ENCODE measurements around the gene EXOC4. TPM values are rescaled to one million over a fixed set of nuclear protein-coding genes. Genes with fewer than 3 reads are reported as not detected.

The EXOC4 gene
- total RNA-seq, 4 donors from 2014 or later: 82.4 to 204 (median 128) TPM

GRCh38 chr7:133784486-133785001 is 531.7 kb downstream of the EXOC4 start:
- no peaks in the 10 kb centered on the region for H3K9me3 ChIP-seq
- intact Hi-C loops (cut with DNase I; ENCODE audit: low total_unique reads) (no loop called here), in situ Hi-C loops (cut with MboI; ENCODE audit: low pct_ligation_motif_present in 1 of 4, low pct_unique_long_range_greater_than_20kb in 1 of 4, low sequenced_read_pairs in 3 of 4) (no loop called here)
- 76 to 86% methylated on average over 2 to 4 of the region's 4 CpGs for WGBS, 2 donors (ENCODE audit: low coverage in 1 of 2)
- TF ChIP-seq EP300 (IDR thresholded peaks at IDR 0.05; ENCODE audit: low read depth): no peak
- TF ChIP-seq POLR2AphosphoS5 (IDR thresholded peaks at IDR 0.05): no peak
- TF ChIP-seq CTCF (IDR thresholded peaks at IDR 0.05): no peak
- TF ChIP-seq POLR2A (IDR thresholded peaks at IDR 0.05): no peak
- no peak overlapping the region for H3K27ac ChIP-seq
- H3K36me3 ChIP-seq: no peaks in the 10 kb centered on the region
- no peak overlapping the region for H3K4me3 ChIP-seq
- H3K27me3 ChIP-seq: no peaks in the 10 kb centered on the region
- no peaks in the 10 kb centered on the region for H3K4me1 ChIP-seq
- DNase-seq: no peak

GRCh38 chr7:133786401-133786937 is 533.6 kb downstream of the EXOC4 start:
- intact Hi-C loops (cut with DNase I; ENCODE audit: low total_unique reads) (no loop called here), in situ Hi-C loops (cut with MboI; ENCODE audit: low pct_ligation_motif_present in 1 of 4, low pct_unique_long_range_greater_than_20kb in 1 of 4, low sequenced_read_pairs in 3 of 4) (no loop called here)
- no peaks in the 10 kb centered on the region for H3K36me3 ChIP-seq
- WGBS, 2 donors (ENCODE audit: low coverage in 1 of 2): 57% methylated on average over 3 of the region's 3 CpGs; no CpG with 5 or more reads in 1 of the 2 donors
- DNase-seq: no peak
- H3K4me3 ChIP-seq: no peak overlapping the region
- no peak overlapping the region for H3K27ac ChIP-seq
- TF ChIP-seq POLR2AphosphoS5 (IDR thresholded peaks at IDR 0.05) (no peak), EP300 (IDR thresholded peaks at IDR 0.05; ENCODE audit: low read depth) (no peak), CTCF (IDR thresholded peaks at IDR 0.05) (no peak), POLR2A (IDR thresholded peaks at IDR 0.05) (no peak)
- H3K9me3 ChIP-seq: no peaks in the 10 kb centered on the region
- no peaks in the 10 kb centered on the region for H3K4me1 ChIP-seq
- H3K27me3 ChIP-seq: no peaks in the 10 kb centered on the region

- no peak for DNase-seq
- Histone ChIP-seq H3K9me3 (no peaks in the 10 kb centered on the region), H3K27me3 (no peaks in the 10 kb centered on the region), H3K4me1 (no peaks in the 10 kb centered on the region), H3K27ac (no peak overlapping the region), H3K36me3 (no peaks in the 10 kb centered on the region), H3K4me3 (no peak overlapping the region)
- in situ Hi-C loops (cut with MboI; ENCODE audit: low pct_ligation_motif_present in 1 of 4, low pct_unique_long_range_greater_than_20kb in 1 of 4, low sequenced_read_pairs in 3 of 4): loop anchor here in 1 of 4 donors (10.0 kb wide), 1 partner anchor 55 kb away; no protein-coding TSS in a partner anchor
- intact Hi-C loops (cut with DNase I; ENCODE audit: low total_unique reads): no loop called here
- WGBS, 2 donors (ENCODE audit: low coverage in 1 of 2): 92% methylated on average over 3 of the region's 3 CpGs; no CpG with 5 or more reads in 1 of the 2 donors
- no peak for TF ChIP-seq POLR2A (IDR thresholded peaks at IDR 0.05)
- no peak for TF ChIP-seq POLR2AphosphoS5 (IDR thresholded peaks at IDR 0.05)
- TF ChIP-seq CTCF (IDR thresholded peaks at IDR 0.05): no peak
- TF ChIP-seq EP300 (IDR thresholded peaks at IDR 0.05; ENCODE audit: low read depth): no peak
These were observed 537.1 kb downstream of the EXOC4 start for GRCh38 chr7:133789974-133790373.

- TF ChIP-seq POLR2A (IDR thresholded peaks at IDR 0.05) (no peak), POLR2AphosphoS5 (IDR thresholded peaks at IDR 0.05) (no peak), CTCF (IDR thresholded peaks at IDR 0.05) (no peak), EP300 (IDR thresholded peaks at IDR 0.05; ENCODE audit: low read depth) (no peak)
- no peaks in the 10 kb centered on the region for H3K27me3 ChIP-seq
- no peak overlapping the region for H3K27ac ChIP-seq
- 95 to 97% methylated on average over 4 of the region's 4 CpGs for WGBS, 2 donors (ENCODE audit: low coverage in 1 of 2)
- intact Hi-C loops (cut with DNase I; ENCODE audit: low total_unique reads) (no loop called here), in situ Hi-C loops (cut with MboI; ENCODE audit: low pct_ligation_motif_present in 1 of 4, low pct_unique_long_range_greater_than_20kb in 1 of 4, low sequenced_read_pairs in 3 of 4) (loop anchor here in 1 of 4 donors (10.0 kb wide), 1 partner anchor 56 kb away; no protein-coding TSS in a partner anchor)
- H3K4me3 ChIP-seq: no peak overlapping the region
- no peak for DNase-seq
- no peaks in the 10 kb centered on the region for H3K36me3 ChIP-seq
- H3K4me1 ChIP-seq: no peaks in the 10 kb centered on the region
- H3K9me3 ChIP-seq: no peaks in the 10 kb centered on the region
These were observed 538.0 kb downstream of the EXOC4 start for GRCh38 chr7:133790911-133791310.

Data from transverse colon (tissue), 4 donors.